HG03520 (cell line): ENCODE data around the gene MFNG.
A peak's percentile ranks its signal among the peaks of the same experiment; 100 is the strongest.

Source experiments
- ATAC-seq: cut with Tn5 transposase; IDR thresholded peaks from one replicate; pipeline ENCODE4 v1.9.1; 2021; ENCODE audit warnings: mild to moderate bottlenecking, moderate library complexity; ENCODE audit not compliant: unreplicated experiment

The MFNG gene

GRCh38 chr22:37497062-37497599 lies 10.9 kb upstream of the MFNG start:
- ATAC-seq = no peak

- no peak for ATAC-seq
Measured at GRCh38 chr22:37496651-37497050, 10.5 kb upstream of the MFNG start.

GRCh38 chr22:37493979-37494378 lies 7.8 kb upstream of the MFNG start:
- ATAC-seq = no peak

GRCh38 chr22:37492428-37493344 lies 6.5 kb upstream of the MFNG start:
- ATAC-seq = no peak

GRCh38 chr22:37491559-37492427 lies 5.6 kb upstream of the MFNG start:
- no peak for ATAC-seq

- ATAC-seq = no peak
Measured at GRCh38 chr22:37491106-37491505, 4.9 kb upstream of the MFNG start.

GRCh38 chr22:37489983-37490382 lies 3.8 kb upstream of the MFNG start:
- ATAC-seq = no peak

- ATAC-seq = no peak
Measured at GRCh38 chr22:37488337-37489135, 2.4 kb upstream of the MFNG start.

GRCh38 chr22:37487571-37487970 lies 1.4 kb upstream of the MFNG start:
- no peak for ATAC-seq

GRCh38 chr22:37487129-37487528 lies 945 bp upstream of the MFNG start:
- ATAC-seq = no peak

- peak; percentile 8 for ATAC-seq
Measured at GRCh38 chr22:37485395-37486223, 575 bp downstream of the MFNG start.

- ATAC-seq = no peak
Measured at GRCh38 chr22:37484480-37485394, 1.4 kb downstream of the MFNG start.

- no peak for ATAC-seq
Measured at GRCh38 chr22:37483050-37483449, 3.1 kb downstream of the MFNG start.

GRCh38 chr22:37482244-37482643 lies 3.9 kb downstream of the MFNG start:
- no peak for ATAC-seq

GRCh38 chr22:37481347-37481907 lies 4.8 kb downstream of the MFNG start:
- ATAC-seq = no peak

GRCh38 chr22:37480387-37481346 lies 5.5 kb downstream of the MFNG start:
- ATAC-seq = no peak

GRCh38 chr22:37479196-37479595 lies 7.0 kb downstream of the MFNG start:
- ATAC-seq = no peak
